Skin of body (tissue), 2 donors: ENCODE measurements around the gene AGBL4. TPM values are rescaled to one million over a fixed set of nuclear protein-coding genes. Genes with fewer than 3 reads are reported as not detected.
A peak's percentile ranks its signal among the peaks of the same experiment; 100 is the strongest.
"Not testable (repeated sequence)": the region's sequence is repeated elsewhere in the genome, so short reads cannot be mapped to it uniquely, and the experiment has no call there.

Source experiments
- DNase-seq: peaks from one replicate; lab custom pipeline; 2025; lab: John Stamatoyannopoulos, UW
- total RNA-seq: library from RNA; depleted of rRNA; stranded (reverse); fragments of >200 nt; gene quantifications from one replicate; pipeline ENCODE4 v1.2.3, GENCODE V29; 2014

The AGBL4 gene
- total RNA-seq, 1 donor from 2014 or later: 0.30 TPM

DNA sequence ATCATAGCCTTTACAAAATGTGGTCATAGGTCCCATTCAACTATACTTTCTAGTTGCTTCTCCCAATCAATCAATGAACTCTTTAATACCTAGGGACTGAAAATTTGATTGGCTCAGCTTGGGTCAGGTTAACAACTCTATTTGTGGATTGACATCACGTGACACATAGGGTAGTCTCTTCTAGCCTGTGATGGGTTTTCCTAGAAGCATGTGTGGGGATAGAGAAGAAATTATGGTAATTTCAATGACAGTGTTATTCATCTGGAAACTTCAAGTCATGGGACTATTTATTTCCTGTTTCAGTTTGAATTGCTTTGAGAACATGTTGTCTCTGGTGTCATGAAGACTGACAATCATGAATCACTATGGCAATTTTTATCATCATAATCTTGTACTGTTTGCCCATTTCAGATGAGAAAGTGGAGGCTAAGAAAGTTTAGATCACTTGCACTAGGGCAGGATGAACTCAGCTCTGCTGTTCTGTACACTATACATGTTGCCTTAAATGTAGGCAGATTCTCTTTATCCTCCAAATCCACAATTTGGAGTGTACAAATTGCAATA, 717.2 kb downstream of the AGBL4 start:
- DNase-seq: no peak

DNA sequence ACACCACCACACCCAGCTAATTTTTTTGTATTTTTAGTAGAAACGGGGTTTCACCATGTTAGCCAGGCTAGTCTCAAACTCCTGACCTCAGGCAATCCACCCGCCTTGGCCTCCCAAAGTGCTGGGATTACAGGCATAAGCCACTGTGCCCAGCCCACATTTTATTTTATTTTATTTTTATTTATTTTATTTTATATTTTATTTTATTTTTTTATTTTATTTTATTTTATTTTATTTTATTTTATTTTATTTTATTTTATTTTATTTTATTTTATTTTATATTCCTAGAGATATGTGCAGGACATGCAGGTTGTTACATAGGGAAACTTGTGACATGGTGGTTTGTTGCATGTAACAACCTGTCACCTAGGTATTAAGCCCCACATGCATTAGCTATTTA, 721.4 kb downstream of the AGBL4 start:
- not testable (repeated sequence) for DNase-seq

DNA sequence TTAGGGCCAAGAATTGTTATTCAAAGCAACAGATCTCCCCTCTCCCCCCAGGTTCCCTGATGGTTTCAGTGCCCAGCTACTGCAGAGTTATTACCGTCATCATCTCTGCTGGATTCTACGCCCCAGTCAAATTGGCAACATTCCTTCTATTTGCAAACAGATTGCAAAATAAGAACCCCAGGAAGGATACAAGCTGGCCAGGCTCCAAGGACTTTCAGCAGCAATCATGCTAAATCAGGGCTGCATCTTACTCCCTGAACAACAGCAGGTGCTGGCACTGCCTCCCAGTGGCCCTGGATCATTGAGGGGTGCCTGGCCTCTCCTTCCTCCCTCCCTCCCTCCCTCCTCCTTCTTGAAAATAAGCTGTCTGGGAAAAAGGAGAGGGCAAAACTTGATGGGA, 725.5 kb downstream of the AGBL4 start:
- DNase-seq: peak; percentile 22

DNA sequence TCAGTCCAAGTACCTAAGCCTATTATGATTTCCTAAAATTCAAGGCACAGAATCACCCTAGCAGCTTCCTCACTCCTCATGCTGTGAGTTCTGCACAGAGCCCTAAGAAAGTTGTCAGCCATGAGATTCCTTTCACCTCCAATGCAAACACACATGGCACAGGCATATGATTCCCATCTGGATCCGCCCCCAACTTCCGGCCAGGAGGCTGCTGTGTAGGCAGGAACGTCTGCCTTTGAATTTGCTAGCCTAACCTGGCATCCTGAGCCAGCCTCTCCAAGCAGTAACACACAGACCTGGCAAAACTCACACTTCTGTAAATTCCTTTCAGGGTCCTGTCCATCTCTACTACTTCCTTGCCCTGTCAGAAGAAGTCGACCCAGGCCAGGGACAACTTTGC, 726.0 kb downstream of the AGBL4 start:
- no peak for DNase-seq

DNA sequence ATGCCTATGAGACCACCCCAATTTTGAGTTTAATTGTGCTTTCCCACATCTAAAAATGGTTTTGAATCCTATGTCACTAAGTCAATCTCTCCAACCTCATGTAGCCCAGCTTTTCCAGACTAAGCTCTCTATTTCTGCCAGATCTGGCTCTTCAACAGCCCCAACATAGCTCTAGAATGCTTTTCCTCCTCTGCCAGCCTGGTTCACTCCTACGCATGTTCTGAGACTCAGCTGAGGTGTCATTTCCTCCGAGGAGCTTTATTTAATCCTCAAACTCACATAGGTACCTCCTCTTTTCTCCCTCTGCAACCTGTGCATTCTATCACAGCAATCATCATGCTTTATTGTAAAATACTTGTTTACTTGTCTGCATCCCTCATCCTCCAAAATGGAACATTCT, 729.2 kb downstream of the AGBL4 start:
- DNase-seq: no peak

DNA sequence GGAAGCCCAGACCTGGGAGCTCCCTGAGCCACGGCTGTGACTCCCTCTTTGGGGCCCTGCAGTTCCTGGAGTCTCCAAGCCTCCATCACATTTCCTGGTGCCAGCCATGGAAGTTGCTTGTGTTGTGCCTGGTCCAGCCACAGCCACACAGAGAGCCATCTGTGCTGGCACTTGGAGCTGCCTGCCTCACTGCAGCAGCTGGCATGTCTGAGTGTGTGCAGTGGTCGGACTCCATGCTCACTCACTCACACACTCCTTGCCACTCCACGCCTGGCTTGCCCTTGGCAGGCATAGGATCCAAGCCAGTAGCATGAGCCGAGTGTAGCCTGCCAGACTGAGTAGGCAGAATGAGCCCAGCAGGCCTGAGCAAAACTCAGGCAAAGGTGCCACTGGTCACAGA, 730.7 kb downstream of the AGBL4 start:
- no peak for DNase-seq

DNA sequence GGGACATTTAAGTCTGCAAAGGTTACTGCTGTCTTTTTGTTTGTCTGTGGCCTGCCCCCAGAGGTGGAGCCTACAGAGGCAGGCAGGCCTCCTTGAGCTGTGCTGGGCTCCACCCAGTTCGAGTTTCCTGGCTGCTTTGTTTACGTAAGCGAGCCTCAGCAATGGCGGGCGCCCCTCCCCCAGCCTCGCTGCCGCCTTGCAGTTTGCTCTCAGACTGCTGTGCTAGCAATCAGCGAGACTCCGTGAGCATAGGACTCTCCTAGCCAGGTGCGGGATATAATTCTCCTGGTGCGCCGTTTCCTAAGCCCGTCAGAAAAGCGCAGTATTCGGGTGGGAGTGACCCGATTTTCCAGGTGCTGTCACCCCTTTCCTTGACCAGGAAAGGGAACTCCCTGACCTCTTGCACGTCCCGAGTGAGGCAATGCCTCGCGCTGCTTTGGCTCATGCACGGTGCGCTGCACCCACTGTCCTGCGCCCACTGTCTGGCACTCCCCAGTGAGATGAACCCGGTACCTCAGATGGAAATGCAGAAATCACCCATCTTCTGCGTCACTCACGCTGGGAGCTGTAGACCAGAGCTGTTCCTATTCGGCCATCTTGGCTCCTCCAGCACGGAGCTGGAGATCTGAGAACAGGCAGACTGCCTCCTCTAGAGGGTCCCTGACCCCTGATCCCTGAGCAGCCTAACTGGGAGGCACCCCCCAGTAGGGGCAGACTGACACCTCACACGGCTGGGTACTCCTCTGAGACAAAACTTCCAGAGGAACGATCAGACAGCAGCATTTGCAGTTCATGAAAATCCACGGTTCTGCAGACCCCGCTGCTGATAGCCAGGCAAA, 766.3 kb downstream of the AGBL4 start:
- not testable (repeated sequence) for DNase-seq

DNA sequence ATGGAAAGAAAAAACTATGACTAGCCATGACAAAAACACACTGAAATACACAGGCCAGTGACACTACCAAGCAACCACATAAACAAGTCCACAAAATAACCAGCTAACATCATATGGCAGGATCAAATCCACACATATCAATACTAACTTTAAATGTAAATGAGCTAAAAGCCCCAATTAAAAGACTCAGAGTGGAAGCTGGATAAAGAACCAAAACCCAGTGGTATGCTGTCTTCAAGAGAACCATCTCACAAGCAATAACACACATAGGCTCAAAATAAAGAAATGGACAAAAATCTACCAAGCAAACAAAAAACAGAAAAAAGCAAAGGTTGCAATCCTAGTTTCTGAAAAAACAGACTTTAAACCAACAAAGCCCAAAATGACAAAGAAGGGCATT, 770.8 kb downstream of the AGBL4 start:
- DNase-seq: no peak

DNA sequence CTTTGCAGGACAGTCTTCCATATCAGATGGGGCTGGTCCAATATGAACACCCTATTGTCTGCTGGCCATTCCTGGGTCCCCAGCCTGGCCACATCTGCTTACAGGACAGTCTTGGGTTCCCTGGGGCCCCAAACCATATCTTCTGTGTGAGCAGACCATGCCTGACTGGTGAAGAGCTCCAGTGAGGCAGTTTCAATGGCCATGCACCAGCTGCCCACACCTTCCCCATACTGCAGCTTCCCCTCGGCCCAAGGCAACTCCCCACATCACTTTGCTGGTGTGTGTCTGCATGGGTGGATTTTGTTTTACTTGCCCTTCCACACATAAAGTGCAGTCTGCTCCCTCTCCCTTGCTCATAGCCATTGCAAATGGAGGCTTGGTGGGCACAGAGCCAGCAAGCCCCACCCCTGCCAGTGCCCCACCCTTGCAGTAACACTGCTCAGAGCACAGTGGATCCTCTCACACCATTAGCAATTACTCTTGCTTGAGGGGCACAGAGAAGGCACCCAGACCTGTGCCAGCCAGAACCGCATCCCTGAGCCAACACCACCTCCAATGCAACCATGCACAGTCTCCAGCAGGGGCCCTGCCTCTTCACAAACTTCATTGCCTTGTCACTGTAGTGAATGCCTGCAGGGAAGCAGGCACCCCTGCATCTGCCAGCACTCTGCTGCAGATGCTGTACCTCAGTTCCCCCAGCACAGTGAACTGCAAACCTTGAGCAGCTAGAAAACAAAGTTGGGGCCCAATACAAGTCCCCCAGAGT, 772.6 kb downstream of the AGBL4 start:
- DNase-seq: no peak

DNA sequence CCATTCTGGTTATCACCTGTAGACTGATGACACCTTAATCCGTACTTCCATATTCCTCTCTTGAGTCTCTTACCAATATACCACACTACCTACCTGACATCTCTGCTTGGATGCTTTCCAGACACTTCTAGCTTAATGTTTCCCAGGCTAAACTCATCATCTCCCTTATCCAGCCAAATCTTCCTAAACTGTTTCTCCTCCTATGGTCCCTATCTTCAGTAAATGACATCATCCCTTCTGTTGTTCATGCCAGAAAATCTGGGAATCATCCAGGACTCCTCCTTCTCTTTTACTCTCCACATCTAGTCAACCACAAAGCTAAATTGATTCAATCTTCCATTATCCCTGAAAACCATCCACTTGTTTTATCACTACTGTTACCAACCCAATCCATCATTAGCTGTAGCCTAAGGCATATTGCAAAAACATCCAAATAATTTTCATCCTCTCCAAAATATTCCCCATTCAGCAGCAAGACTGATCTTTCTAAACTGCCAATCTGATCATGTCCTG, 783.0 kb downstream of the AGBL4 start:
- no peak for DNase-seq

DNA sequence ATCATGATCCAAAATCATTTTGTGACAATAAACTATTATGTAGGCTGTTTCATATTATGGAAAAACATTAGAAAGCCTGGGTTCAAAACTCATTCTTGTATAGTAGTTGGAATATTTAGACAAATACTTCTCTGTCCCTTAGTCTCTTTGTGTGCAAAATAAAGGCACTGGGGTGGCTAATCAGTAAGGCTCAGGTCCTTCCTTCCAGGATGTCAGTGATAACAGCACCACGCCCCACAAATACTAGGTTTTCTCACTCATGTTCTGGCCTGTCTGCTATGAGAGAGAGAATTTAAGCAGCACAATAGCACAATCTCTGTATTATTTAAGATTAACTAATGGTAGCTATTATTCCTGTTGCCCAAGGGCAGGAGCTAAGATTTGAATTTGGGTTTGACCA, 788.8 kb downstream of the AGBL4 start:
- DNase-seq: no peak

DNA sequence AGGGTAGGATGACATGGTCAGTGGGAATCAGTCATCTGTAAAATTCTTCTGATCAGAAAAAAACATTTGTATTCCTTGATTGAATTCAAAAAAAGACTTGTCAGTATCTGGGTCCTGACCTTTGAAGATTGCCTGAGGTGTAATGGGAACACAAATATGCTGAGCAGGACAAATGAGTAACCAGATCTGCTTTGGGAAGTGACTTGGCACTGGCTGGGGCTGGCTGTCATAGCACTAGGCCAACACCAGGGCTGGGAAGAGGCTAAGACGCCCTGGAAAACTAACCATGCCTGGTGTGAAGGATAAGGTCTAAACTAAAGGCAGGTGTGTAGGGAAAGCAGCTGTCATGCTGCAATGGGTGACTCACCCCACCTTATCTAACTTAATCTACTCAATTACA, 794.2 kb downstream of the AGBL4 start:
- no peak for DNase-seq

DNA sequence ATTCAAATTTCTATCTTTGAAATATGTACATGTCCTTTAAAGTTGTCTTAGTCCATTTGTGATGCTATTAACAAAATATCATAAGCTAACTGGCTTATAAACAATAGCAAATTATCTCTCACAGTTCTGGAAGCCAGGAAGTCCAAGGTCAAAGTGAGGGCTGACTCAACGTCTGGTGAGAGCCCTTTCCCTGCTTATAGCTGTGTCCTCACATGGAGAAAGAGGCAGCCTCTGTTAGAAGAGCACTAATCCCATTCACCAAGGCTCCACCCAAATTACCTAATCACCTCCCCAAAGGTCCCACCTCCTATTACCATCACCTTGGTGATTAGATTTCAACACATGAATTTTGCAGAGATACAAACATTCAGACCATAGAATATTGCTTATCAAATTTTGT, 797.0 kb downstream of the AGBL4 start:
- DNase-seq: no peak

DNA sequence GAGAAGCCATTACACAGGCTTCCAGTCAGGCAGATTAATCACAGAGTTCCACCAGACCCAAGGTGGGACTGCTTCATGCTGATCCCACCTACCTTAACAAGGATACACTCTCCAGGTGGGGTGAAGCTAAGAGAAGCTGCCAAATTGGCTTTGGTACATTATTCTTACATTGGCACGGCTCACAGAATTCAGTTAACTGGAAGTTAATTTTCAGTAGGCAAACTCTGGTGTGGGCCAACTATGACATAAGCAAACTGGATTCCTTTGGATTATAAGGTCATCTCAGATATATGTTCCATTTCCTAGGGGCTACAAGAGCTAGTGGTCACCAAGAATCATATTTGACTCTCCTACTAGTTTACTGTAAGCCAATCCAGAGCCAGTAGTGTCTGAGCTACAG, 798.3 kb downstream of the AGBL4 start:
- no peak for DNase-seq

DNA sequence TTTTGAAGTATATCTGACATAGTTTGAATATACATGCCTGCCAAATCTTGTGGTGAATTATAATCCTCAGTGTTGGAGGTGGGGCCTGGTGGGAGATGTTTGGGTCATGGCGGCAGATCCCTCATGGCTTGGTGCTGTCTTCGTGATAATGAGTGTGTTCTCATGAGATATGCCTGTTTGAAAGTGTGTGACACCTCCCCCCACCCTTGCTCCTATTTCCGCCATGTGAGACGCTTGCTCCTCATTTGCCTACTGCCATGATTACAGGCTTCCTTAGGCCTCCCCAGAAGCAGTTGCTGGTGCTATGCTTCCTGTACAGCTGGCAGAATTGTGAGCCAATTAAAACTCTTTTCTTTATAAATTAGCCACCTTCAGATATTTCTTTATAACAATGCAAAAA, 810.5 kb downstream of the AGBL4 start:
- DNase-seq: no peak

DNA sequence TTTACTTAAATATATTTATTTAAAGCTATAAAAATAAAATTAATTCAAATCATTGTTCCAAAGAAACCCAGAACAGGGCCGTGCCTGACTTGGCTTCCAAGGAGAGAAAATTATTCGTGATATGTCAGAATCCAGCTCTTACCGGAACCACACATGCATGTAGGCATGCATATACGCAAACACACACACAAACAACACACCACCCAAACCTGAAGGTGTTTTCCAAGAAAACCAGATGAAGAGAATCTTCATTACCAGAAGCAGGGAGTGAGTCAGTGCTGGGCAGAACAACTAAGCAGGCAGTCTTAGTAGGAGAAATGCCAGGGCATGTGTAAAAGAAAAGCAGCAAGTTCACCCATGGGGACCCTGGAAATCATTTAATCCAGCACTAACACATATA, 815.0 kb downstream of the AGBL4 start:
- no peak for DNase-seq

DNA sequence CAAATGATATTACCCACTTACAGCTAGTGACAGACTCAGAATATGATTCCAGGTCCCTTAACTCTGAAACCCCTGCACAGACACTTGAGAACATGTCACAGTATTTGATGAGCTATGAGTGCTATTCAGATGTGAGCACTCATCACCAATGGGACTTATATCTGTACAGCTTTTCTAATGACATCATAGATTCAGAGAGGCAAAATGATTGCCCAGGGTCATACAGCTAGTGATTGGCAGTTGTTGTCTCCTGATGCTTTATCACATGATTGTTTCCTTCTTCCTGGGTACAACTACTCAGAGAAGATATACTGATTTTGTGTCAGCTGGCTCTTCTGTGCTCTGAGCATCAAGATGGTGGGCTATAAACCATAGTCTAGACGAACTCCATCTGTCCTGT, 819.0 kb downstream of the AGBL4 start:
- DNase-seq: no peak

DNA sequence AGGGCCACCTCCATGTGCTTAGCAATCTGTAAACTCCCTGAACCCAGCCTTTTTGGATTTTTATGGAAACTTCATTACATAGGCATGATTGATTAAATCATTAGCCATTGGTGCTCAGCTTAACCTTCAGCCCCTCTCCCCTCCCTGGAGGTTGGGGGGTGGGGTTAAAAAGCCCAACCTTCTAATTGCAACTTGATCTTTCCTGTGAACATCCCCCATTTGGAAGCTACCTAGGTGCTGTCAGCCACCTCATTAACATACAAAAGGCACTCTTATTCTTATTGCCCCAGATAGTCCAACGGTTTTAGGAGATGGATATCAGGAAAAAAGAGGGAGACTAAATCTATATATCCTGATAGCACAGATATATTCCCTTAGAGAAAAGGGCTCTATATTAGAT, 823.0 kb downstream of the AGBL4 start:
- no peak for DNase-seq

DNA sequence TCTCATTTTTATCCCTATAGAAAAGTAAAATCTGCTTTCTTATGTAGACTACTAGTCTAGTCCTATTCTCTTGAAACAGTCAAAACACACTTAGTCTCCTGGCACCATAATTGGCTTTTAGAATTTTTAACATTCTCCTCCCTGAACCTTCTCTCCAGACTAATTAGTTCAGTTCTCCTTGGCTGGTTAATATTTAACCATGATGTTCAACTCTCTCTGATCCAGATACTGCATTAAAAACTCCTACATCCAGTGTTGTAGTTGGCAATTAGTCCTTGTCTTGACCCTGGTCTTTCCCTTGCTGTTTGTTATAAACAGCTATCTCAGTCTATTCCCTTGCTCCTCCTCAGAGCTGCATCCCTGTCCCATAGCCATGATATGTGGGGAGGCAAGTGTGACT, 824.2 kb downstream of the AGBL4 start:
- DNase-seq: no peak

DNA sequence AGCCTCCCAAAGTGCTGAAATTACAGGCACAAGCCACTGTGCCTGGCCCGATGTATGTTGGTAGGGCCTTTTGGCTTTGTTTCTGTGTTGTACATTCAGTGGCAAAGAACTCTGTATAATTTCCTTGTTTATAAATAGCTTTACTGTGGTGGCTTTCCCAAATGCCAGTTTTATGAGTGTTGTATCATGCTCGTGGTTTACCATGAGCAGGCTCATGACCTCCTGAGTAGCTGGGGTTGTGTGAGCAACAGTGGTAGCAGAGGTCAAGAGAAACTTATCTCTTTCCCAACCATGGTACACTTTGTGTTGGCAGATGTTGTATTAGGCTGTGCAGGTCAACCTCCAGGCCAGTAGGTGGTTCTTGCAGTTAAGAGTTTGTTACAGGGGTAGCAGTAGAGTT, 826.7 kb downstream of the AGBL4 start:
- no peak for DNase-seq

DNA sequence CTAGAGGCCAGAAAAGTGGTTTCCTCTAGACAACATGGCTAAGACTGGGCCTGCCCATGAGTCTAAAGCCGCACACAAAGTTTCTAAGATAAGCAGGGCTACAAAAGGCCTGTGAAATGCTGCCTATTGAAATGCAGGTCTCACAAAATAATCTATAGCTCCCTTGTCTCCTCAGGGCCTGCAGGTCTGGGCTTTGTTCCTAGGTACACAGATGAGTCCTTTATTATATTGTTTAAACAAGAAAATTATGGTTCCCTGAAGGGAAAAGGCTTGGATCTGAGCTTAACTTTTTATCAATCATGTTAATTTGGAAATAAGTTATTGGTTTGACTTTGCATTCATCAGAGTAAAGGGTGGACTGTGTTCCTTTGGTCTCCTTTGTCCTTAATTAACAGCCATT, 833.6 kb downstream of the AGBL4 start:
- DNase-seq: no peak

DNA sequence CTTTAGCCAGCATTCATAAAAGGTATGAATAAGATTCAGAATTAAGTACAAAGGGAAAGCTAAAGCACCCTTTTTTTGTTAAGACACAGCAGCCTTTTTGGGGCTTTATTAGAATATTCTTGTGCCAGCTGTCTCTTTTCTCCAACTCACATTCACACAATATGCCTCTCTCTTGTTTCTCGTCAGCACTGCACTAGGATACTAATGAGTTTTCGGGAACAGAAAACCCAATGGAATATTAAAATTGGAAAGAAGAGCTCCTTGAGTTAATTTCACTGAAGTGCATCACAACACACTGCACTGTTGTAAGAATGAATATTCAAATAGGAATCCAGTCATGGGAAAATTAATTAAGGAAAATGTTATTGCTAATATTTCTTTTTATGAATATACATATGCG, 836.7 kb downstream of the AGBL4 start:
- DNase-seq: peak; percentile 64
